Psoas muscle (tissue), 8 donors: ENCODE measurements around the gene SEMG2. TPM values are rescaled to one million over a fixed set of nuclear protein-coding genes. Genes with fewer than 3 reads are reported as not detected.

Experiments
- ATAC-seq, 4 donors: fragments of 200-7000 bp; cut with Tn5 transposase; one replicate each; pipeline ENCODE4 v1.9.1; 2020; ENCODE audit warnings: moderate library complexity in 3 of 4, mild to moderate bottlenecking in 2 of 4
- DNase-seq, 2 donors: peaks; one replicate each; pipeline ENCODE4 v3.0.0-alpha.2; 2020
- H3K27ac ChIP-seq: fragments of 200-600 bp; one replicate; pipeline ENCODE4 v1.8.0; 2022
- H3K27me3 ChIP-seq, 3 donors: fragments of 200-600 bp in 1 of 3; one replicate each; pipeline versions ENCODE4 v1.6.1 to v1.8.0; 2013 to 2022; ENCODE audit warnings: low read length in 2 of 3, mild to moderate bottlenecking in 2 of 3, moderate library complexity in 1 of 3; ENCODE audit not compliant: insufficient read depth in 3 of 3
- H3K36me3 ChIP-seq, 2 donors: fragments of 200-600 bp in 1 of 2; one replicate each; pipeline versions ENCODE4 v1.6.1 to v1.8.0; 2013 to 2022; ENCODE audit warnings: low read depth in 1 of 2, mild to moderate bottlenecking in 1 of 2, moderate library complexity in 1 of 2; ENCODE audit not compliant: insufficient read depth in 1 of 2
- H3K4me1 ChIP-seq: fragments of 200-600 bp; one replicate; pipeline ENCODE4 v1.8.0; 2022
- H3K4me3 ChIP-seq: fragments of 200-600 bp; one replicate; pipeline ENCODE4 v1.8.0; 2022; ENCODE audit warnings: mild to moderate bottlenecking
- H3K9me3 ChIP-seq: fragments of 200-600 bp; one replicate; pipeline ENCODE4 v1.8.0; 2022
- CTCF ChIP-seq: fragments of 200-600 bp; IDR thresholded peaks from one replicate; pipeline ENCODE4 v1.8.0; 2022; ENCODE audit warnings: antibody characterized with exemption
- WGBS, 3 donors: extraction: QIAGEN DNeasy Blood & Tissue Kit; methylation state at CpG; one replicate each; pipeline versions ENCODE4 v1.1.6 to v1.1.7; 2013; 5-methylcytosine and 5-hydroxymethylcytosine counted together
- intact Hi-C, 2 donors: fragments of 100-400 bp; cut with DNase I; formaldehyde crosslinking; loops; one replicate each; pipeline versions ENCODE4 v1.11.0 to v1.14.2; 2022
- polyA plus RNA-seq, 3 donors: library from polyadenylated mRNA; stranded (reverse); fragments of 200-250 nt; gene quantifications; one replicate each; pipeline ENCODE4 v1.2.3, GENCODE V29; 2013
- total RNA-seq, 4 donors: library from RNA; stranded (reverse); fragmentation: NEBNext Ultra II Directional in 2 of 4; extraction: Animal tissue kit (Norgen Biotek cat#: 25700) in 2 of 4; gene quantifications; one replicate each; pipeline versions ENCODE4 v1.2.1 to v1.2.4, GENCODE V29; 2021 to 2023
- donor health status: healthy with polysubstance abuse.
- donor health status: DM: no; HTN: no; CAD: no; lungs with moderate emphysema.
- donor health status: Bipolar disorder and iron deficiency.
- donor health status: healthy.
- donor health status: DM: yes; HTN: yes; CAD: no.
- donor health status: DM: no; HTN: no; CAD: no.
- donor health status: DM: no; HTN: no; CAD: no.
- donor health status: DM: yes; HTN: yes; CAD: no.

SEMG2 gene
- total and polyA plus RNA-seq, 7 donors: not detected

GRCh38 chr20:45235995-45236394 is 14.8 kb downstream of the SEMG2 start:
- no peak for TF ChIP-seq CTCF
- whole genome bisulfite sequencing, 3 donors: 65 to 73% (median 70%) methylated on average over 4 of the region's 4 CpGs
- Histone ChIP-seq H3K4me3 (no peak overlapping the region), H3K4me1 (no peaks in the 10 kb centered on the region), H3K36me3 (no peaks in the 10 kb centered on the region), H3K27ac (no peak overlapping the region), H3K27me3 (peaks cover 0 to 8% (median 7%) of the 10 kb centered on the region in 3 donors), H3K9me3 (peaks cover 11% of the 10 kb centered on the region)
- ATAC-seq: no peak
- no peak for DNase-seq
- intact Hi-C loops: no loop called here

GRCh38 chr20:45238139-45238538 is 17.0 kb downstream of the SEMG2 start:
- H3K4me1 ChIP-seq: no peaks in the 10 kb centered on the region
- intact Hi-C loops: no loop called here
- WGBS, 3 donors: 80 to 87% (median 81%) methylated on average over 2 of the region's 2 CpGs
- H3K36me3 ChIP-seq: no peaks in the 10 kb centered on the region
- no peak for TF ChIP-seq CTCF
- no peak overlapping the region for H3K27ac ChIP-seq
- no peak overlapping the region for H3K4me3 ChIP-seq
- H3K27me3 ChIP-seq: peaks cover 0 to 7% (median 2%) of the 10 kb centered on the region in 3 donors
- peaks cover 11% of the 10 kb centered on the region for H3K9me3 ChIP-seq
- ATAC-seq: no peak
- DNase-seq: no peak

GRCh38 chr20:45246109-45246508 is 24.9 kb downstream of the SEMG2 start:
- TF ChIP-seq CTCF: no peak
- H3K4me3 ChIP-seq: no peak overlapping the region
- WGBS, 3 donors: 37 to 43% (median 42%) methylated on average over 6 of the region's 6 CpGs
- intact Hi-C loops: no loop called here
- H3K36me3 ChIP-seq: no peaks in the 10 kb centered on the region
- H3K27ac ChIP-seq: no peak overlapping the region
- H3K9me3 ChIP-seq: no peaks in the 10 kb centered on the region
- peaks cover 0 to 33% (median 4%) of the 10 kb centered on the region in 3 donors for H3K27me3 ChIP-seq
- DNase-seq (no peak), ATAC-seq (no peak)
- no peaks in the 10 kb centered on the region for H3K4me1 ChIP-seq

- no peaks in the 10 kb centered on the region for H3K36me3 ChIP-seq
- intact Hi-C loops: no loop called here
- no peak for TF ChIP-seq CTCF
- ATAC-seq (no peak), DNase-seq (no peak)
- no peaks in the 10 kb centered on the region for H3K4me1 ChIP-seq
- H3K4me3 ChIP-seq: no peak overlapping the region
- H3K27ac ChIP-seq: no peak overlapping the region
- 37 to 66% (median 57%) methylated on average over 1 of the region's 1 CpG for WGBS, 3 donors
- peaks cover 0 to 30% (median 7%) of the 10 kb centered on the region in 3 donors for H3K27me3 ChIP-seq
- H3K9me3 ChIP-seq: no peaks in the 10 kb centered on the region
Measured at GRCh38 chr20:45247865-45248264, 26.7 kb downstream of the SEMG2 start.

- no peak for ATAC-seq
- no peak overlapping the region for H3K27ac ChIP-seq
- no peaks in the 10 kb centered on the region for H3K9me3 ChIP-seq
- peaks cover 0 to 30% (median 7%) of the 10 kb centered on the region in 3 donors for H3K27me3 ChIP-seq
- H3K4me3 ChIP-seq: no peak overlapping the region
- no peak for TF ChIP-seq CTCF
- H3K4me1 ChIP-seq: no peaks in the 10 kb centered on the region
- no peak for DNase-seq
- intact Hi-C loops: no loop called here
- H3K36me3 ChIP-seq: no peaks in the 10 kb centered on the region
Measured at GRCh38 chr20:45248609-45249008, 27.4 kb downstream of the SEMG2 start.
